Right lung (tissue), 5 donors: Measurements from ENCODE around the gene HELZ. TPM values are rescaled to one million over a fixed set of nuclear protein-coding genes. Genes with fewer than 3 reads are reported as not detected.
"Not testable (repeated sequence)": the region's sequence is repeated elsewhere in the genome, so short reads cannot be mapped to it uniquely, and the experiment has no call there.

Experiments used
- DNase-seq, 2 donors: peaks; one replicate each; pipeline ENCODE4 v3.0.0-alpha.2; 2013
- polyA plus RNA-seq, 5 donors: library from polyadenylated mRNA; unstranded; fragments of 120-200 nt; gene quantifications; one replicate each; pipeline versions ENCODE4 v1.2.1 to v1.2.3, GENCODE V29; 2013; ENCODE audit warnings: inconsistent platforms in 1 of 5, low replicate concordance in 1 of 5; ENCODE audit not compliant: insufficient read length in 5 of 5, insufficient read depth in 1 of 5

The HELZ gene
- polyA plus RNA-seq, 5 donors: 17.6 to 39.7 (median 35.7) TPM

DNA sequence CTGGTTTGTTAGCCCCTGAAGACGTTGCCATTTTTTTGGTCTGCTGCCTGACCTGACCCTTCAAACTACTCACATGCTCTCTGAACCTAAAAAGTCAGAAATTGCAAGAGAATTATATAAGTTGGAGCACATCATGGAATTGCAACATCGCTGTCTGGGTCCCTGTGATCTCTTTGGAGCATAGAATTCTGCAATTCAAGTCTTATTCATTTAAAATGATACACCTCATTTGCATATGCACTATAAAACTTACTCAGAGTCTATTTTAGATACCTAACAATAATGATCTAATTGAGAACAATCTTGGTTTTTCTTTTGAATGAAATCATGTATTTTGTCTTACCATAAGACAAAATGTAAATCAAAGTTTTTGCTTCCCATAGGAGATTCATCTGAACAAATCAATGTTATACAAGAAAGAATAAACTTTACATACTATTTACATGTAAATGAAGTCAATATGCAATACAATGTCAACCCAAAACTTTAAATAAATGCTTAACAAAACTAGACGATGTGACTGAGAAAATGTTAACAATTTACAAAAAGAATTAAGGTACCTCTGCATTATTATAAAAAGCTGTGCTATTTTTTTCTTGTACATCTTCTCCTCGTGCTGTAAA, 99.7 kb downstream of the HELZ start:
- no peak for DNase-seq

DNA sequence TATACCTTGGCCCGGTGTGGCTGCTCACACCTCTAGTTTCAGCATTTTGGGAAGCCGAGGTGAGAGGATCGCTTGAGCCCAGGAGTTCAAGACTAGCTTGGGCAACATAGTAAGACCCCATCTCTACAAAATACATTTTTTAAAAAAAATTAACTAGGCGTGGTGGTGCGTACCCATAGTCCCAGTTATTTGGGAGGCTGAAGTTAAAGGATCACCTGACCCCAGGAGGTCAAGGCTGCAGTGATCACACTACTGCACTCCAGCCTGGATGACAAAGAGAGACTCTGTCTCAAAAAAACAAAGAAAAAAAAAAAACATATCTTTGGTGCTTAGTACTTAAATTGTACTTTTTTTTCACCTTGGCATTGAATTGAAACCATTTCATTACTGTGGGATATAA, 101.7 kb downstream of the HELZ start:
- DNase-seq: no peak

DNA sequence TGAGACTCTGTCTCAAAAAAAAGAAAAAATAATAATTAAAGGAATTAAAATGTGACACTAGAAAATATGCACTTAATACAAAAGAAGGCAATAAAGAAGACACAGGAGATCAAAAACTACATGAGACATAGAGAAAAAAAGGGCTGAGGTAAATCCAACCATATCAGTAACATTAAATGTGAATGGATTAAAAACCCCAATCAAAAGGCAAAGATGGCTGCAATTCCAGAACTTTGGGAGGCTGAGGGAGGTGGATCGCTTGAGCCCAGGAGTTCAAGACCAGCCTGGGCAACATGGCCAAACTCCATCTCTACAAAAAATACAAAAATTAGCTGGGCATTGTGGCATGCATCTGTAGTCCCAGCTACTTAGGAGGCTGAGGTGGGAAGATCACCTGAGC, 103.0 kb downstream of the HELZ start:
- not testable (repeated sequence) for DNase-seq

DNA sequence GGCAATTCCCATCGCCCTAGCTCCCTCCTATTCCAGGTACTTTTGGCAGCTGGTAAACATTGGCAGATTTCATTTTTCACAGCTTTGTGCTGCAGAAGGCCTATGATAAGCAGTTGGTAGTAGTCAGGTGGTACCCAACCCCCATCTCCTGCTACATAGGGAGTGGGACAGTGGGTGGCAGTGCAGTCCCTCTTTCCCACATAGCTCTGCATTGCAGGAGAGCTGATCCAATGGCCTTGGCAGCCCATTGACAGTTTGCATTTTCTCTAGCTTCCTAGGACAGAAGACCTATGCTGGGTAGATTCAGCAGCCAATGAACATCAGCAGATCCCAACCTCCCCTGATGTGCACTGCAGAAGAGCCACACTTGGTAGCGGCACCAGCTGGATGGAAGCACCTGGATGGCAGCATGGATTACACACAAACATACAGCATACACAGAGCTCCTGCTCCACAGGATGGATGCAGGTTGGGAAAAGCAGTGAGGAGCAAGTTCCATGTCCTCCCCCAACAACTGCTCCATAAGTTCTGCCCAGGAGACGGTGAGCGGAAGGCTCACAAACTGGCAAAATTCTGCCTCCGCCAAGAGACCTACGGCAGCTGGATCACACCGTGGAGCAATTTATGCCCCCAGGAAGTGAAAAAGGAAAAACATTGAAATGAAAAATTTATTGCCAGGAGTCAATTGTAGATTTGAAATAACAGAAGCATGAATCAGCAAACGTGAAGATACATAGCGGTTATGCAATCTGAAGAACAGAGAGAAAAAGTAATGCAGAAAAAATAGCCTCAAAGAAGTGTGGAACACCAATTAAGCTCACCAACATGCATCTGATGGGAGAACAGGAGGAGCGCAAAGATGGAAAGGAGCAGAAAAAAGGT, 105.0 kb downstream of the HELZ start:
- DNase-seq: no peak

DNA sequence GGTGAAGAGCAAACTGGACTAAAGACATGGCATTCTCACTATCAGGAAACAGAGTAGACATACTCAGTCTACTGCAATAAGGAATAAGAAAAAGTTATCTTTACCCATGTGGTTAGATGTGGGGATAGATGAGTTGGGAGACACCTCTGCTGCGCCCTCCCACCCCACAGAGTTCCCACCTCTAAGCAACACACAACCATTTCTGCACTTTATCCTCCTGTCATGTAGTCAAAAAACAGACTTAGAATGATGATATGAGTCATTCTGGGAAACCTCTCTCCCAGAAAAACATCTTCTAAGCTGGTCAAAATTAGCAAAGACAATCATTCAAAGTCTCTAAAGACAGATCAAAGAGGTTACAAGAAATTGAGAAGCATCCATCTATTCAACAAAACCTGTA, 105.7 kb downstream of the HELZ start:
- no peak for DNase-seq

DNA sequence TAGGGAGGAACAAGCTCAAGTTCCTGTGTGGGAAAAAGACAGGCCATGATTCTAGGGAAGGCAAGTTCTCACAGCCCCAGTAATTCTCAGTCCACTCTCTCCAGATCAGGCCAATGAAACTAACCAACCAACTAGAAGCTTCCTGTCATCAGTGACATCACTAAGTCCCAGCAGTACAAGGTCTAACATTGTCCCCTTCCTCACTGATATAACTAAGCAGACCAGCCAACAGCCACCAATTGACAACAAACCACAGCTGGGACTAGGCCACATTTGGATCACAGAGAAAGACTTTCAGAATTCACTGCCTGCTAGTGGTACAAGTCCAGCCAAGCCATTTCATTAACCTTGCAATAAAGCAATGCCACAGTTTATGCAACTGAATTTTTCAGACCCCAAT, 106.6 kb downstream of the HELZ start:
- DNase-seq: no peak

DNA sequence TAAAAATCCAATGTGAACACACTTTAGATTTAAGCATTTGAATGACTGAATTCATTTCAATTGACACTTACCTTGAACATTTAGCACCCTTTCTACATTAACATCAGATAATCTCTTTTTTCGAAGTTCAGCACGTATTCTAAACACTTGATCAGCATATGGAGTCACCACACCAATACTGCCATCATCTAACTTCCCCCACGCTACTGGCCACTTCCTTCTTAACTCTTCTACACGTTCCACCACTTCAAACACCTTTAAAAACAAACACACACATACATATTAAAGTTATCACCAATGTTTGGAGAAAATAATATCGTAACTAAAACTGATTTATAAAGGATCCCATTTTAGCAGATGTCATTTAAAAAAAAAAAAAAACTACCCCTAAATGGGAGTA, 107.1 kb downstream of the HELZ start:
- DNase-seq: no peak

DNA sequence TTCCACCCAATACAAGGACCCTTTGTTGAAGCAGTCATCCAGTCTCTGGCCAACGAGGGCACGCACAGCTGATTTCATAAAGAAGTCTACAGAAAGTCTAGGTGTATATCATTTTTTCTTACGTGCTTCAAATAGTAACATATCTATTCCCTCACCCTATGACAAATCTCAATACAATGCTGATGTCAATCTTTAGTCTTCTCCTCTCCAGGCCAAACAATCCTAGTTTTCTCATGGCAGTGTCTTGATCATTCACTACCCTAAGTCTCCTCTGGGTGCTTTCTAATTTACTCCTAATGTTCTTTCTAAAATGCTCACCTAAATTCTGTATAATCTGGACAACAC, 108.0 kb downstream of the HELZ start:
- DNase-seq: no peak

DNA sequence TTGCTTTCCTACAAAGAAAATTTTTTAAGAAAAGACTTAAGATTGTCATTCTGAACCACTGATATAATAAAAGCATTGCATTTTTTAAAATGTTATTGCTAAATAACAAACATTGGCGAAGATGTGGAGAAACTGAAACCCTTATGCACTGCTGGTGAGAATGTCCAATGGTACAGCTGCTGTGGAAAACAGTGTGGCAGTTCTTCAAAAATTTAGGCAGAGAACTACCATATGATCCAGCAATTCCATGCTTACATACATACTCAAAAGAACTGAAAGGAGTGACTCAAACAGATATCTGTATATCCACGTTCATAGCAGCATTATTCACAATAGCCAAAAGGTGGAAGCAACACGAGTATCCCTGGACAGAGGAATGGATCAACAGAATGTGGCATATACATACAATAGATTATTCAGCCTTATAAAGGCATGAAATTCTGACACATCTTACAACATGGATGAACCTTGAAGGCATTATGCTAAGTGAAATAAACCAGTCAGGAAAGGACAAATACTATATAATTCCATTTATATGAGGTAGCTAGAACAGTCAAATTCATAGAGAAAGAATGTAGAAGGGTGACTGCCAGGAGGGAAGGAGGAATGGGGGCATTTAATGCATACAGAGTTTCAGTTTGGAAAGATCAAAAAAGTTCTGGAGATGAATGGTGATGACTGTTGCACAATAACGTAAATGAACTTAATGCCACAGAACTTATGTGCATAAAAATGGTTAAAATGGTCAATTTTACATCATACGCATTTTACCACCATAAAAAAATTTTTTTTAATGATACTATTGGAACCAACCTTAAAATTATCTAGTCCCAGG, 108.6 kb downstream of the HELZ start:
- DNase-seq: peak; percentile 7 to 22

DNA sequence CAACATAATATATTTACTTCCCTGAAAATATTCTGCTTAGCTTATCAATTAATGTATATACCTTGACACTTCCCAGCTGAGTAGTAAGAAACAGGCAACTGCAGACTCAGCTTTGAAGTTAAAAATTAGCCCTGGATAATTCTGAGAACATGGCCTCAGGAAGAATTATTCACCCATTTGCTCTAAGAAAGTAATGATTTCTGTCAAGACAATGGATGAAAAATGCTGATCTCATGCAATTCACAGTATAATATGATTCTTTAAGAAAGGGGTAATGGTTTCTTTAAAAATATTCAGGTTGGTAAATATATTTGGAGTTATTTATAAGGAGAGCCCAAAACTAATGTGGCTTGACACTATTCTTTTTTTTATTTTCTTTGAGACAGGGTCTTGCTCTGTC, 111.8 kb downstream of the HELZ start:
- DNase-seq: no peak

DNA sequence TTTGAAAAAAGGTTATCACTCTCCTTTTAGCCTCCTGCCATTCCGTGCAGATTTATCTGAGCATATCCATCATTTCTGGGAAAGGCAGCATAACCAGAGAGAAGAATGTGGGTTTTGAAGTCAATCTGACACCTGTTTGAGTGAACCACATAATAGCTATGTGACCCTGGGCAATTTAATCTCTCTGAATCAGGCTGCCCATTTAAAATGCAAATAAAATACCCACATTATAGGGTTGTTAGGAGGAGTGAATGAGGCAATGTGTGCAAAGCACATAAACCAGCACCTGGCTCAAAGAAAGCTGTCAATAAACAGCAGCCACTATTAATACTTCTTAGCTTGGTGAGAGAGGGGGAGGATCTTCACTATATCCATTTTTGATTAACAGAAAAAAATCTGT, 112.6 kb downstream of the HELZ start:
- DNase-seq: no peak

DNA sequence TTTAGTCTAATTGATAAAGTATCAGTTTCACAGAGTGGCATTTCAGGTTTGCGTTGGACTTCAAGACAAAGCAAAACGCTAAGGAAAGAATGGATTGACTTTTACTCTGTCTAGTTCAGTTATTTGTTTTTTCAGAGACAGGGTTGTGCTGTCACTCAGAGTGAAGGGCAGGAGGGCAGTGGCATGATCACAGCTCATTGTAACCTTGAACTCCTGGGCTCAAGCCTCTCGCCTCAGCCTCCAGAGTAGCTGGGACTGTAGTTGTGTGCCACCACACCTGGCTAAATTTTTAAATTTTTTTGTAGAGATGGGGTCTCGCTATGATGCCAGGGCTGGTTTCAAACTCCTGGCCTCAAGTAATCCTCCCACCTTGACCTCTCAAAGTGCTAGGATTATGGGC, 114.2 kb downstream of the HELZ start:
- DNase-seq: no peak

DNA sequence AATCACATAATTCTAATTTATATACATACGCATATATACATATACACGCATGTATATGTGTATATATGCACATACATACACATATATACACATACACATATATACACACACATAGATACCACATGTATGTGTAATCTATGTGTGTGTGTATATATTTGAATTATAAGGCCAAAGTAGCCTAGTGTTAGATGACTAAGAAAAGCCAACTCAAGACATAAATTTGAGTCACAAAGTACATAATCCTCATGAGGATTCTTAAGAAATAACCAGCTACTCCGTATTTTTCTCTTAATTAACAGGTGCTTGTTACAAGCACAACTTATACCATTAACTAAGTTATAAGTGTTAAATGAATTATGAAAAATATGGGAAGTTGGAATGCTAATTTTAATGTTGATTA, 115.7 kb downstream of the HELZ start:
- DNase-seq: no peak

DNA sequence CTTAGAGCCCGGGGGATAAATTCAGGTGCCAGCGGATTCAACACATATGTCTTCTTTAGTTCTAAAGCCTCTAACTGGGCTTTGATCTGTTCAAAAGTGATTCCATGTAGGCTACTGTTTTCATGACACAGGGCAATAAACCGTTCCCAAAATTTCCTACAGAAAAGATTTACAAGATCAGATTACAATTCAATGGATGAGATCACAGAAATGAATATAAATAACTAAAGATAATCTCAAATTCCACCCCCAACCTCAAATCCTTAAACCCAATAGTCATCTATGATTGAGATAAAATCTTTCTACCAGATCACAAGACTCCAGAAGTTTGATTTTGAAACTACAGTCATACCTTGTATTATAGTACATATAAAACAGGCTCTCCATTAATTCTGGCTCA, 116.3 kb downstream of the HELZ start:
- DNase-seq: no peak

DNA sequence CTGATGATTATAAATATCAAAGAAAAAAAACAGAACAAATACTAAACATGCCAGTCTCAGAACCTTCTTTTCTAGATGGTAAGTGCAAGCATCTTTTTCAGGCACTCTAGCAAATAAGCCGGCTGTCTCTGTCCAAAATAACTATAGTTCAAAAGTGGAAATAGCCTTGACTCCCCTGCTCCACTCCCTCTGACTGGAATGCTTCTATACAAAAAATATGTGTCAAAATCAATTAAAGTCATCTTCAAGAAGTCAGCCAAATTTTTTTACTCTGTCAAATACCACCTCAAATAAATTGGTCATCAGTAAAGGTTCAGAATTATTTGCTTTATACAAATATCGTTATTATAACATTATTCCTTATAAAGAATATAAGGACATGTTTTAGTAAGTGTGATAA, 117.1 kb downstream of the HELZ start:
- DNase-seq: no peak

DNA sequence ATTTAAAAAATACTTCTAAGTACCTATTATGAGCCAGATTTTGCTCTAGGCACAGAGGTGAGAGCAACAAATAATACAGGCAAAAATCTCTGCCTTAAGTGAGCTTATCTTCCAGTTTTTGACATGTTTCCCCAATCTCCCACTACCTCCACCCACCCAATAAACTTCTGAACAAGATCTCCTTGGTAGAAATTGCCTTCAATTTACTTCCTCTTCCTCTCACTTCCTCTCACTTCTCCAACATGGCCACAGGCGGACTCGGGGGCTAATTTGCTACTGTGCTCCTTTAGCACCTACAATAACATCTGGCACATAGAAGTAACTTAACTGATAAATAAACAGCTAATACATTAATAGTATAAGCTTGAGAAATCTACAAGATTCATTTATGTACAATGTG, 118.0 kb downstream of the HELZ start:
- no peak for DNase-seq

DNA sequence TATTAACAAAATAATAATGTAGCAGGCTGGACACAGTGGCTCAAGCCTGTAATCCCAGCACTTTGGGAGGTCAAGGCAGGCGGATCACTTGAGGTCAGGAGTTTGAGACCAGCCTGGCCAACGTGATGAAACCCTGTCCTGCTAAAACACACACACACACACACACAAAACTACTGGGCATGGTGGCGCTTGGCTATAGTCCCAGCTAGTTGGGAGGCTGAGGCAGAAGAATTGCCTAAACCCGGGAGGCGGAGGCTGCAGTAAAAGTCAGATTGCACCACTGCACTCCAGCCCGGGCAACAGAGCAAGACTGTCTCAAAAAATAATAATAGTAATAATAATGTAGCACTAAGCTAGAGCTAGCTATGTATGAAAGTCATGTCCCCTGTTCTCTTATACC, 118.5 kb downstream of the HELZ start:
- DNase-seq: not testable (repeated sequence)

DNA sequence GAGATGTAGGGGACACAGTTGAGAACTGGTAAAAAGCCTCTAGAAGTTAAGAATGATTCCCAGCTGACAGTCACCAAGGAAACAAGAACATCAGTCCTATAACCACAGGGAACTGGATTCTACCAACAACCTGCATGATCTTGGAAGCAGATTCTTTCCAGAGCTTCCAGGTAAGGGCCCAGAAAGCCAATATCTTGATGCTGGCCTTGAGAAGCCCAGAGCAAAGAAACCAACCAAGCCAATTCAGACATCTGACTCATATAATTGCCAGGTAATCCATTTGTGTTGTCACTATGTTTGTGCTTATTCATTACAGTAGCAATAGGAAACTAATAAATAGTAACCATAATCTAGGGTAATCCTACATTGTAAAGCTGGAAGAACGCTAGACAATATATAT, 119.1 kb downstream of the HELZ start:
- no peak for DNase-seq

DNA sequence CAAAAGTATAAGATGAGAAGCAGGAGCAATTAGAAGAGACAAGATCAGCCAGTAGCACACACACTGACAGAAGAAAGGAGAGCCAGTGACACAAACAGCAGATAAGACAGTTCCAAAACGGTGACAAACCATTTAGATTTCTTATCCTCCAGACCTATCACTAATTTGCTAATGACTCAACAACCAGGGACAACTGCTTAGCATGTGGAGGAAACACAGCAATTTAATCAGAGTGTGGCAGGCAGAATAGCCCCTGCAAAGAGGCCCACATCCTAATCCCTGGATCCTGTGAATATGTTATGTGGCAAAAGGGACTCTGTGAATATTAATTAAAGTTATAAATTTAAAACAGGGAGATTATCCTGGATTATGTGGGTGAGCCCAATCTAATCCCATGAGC, 119.6 kb downstream of the HELZ start:
- no peak for DNase-seq

DNA sequence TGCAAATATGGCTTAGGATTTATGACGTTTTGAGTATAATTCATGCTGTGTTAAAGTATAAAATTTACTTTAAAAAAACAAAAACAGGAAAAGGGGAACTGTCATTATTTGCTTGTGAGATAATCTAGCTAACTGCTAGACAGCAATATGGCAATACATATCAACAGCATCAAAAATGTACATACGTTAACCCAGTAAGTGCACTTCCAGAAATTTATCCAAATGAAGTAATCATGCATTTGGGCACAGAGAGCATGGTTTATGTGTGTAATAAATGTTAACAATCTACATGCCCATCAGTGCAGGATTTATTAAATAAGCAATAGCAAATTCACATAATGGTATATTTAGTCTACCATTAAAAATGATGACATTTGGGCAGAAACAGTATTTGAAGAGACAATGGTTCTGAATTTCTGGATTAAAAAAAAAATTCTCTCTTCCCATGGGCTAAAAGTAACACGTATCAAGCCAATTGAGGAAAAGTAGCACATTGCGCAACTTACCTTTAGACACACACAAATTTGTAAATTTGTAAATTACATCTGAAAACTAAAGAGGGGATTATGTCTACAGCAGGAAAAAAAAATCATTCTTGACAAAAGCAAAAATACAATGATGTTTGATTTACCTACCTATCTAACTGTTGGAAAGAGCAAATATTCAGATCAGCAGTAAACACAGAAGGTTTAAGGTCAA, 120.4 kb downstream of the HELZ start:
- DNase-seq: no peak

DNA sequence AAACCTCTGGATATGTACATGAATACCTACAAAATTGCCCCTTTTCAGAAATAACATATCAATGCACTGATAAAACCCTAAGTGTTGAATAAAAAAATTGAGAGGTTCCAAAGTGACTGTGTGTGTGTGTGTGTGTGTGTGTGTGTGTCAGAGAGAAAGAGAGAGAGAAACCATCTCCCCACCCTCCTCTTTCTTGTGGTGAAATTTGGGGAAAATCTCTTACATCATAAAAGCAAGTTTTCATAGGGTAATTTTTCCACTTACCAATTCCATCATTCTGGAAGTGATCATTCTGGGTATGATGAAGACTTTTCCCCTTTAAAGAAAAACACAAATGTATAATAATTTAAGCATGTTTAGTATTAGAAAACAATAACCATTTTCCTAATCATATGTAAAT, 121.3 kb downstream of the HELZ start:
- no peak for DNase-seq

DNA sequence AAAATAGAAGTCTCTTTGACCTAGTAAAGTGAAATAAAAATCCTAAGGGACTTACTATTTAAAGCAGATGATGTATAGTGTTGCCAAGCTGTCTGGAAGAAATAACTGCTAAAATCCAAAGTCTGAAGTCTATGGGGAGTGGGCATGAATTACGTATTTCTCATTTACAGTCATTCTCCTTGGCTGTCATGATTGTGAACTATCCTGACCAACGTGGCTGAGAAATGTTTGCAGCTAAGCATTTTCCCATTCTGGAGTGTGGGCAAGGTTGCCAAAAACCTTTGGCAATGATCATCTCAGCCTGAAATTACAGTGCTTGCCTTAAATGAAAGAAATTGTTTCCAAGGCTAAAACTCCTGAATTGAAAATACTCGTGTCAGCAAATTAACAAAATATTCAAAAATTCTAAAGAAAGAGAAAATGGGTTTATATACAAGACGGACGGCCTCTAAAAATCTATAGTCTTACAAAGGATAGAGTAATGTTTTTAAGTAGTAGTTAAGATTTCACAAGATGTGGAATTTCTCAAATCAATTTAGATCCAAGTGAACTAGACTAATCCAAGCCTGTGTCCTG, 123.6 kb downstream of the HELZ start:
- peak; percentile 46 to 48 for DNase-seq
